ENCODE data around the gene CAPN9. TPM values are rescaled to one million over a fixed set of nuclear protein-coding genes. Genes with fewer than 3 reads are reported as not detected.
"Not testable (repeated sequence)": the region's sequence is repeated elsewhere in the genome, so short reads cannot be mapped to it uniquely, and the experiment has no call there.

The CAPN9 gene
- total RNA-seq (2.7 TPM), polyA plus RNA-seq (0.49 TPM)

DNA sequence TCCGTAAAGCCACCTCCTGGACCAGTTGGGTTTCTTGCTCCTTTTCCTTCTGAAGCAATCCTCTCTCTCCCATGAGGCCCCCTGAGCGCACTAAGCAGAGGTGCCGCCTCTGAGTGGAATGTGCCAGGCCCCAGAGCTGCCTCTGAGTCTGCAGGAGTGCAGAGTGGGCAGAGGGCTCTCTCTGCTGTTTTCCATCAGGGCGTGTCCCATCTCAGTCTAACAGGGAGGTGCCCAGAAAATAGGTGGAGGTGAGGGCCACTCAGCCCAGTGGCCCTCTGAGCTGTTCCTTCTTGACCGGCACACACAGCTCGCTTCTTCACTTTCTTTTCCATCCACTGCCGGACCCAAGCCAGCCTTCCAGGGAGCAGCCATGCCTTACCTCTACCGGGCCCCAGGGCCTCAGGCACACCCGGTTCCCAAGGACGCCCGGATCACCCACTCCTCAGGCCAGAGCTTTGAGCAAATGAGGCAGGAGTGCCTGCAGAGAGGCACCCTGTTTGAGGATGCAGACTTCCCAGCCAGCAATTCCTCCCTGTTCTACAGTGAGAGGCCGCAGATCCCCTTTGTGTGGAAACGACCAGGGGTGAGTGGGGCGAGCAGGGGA, at the start of gene CAPN9:
Gene CAPN9, plus strand, starts transcription at position 262 of the 604 bp plus-strand sequence. Its CDS starts 109 bp downstream, at position 371.
- DNase-seq (ENCODE audit: extremely low spot score): no peak
- Histone ChIP-seq H3K4me1 (ENCODE audit: insufficient read depth) (no peaks in the 10 kb centered on the region), H3K36me3 (ENCODE audit: insufficient read depth) (no peaks in the 10 kb centered on the region), H3K27ac (ENCODE audit: low read depth) (no peak within 1 kb of the TSS), H3K4me3 (ENCODE audit: low read depth, low read length) (no peak within 1 kb of the TSS)
- 73% methylated on average over 14 of the region's 14 CpGs for WGBS

- WGBS: 92% methylated on average over 14 of the region's 14 CpGs
- Histone ChIP-seq H3K4me3 (ENCODE audit: low read depth, low read length) (no peak overlapping the region), H3K4me1 (ENCODE audit: insufficient read depth) (no peaks in the 10 kb centered on the region), H3K36me3 (ENCODE audit: insufficient read depth) (no peaks in the 10 kb centered on the region), H3K27ac (ENCODE audit: low read depth) (no peak overlapping the region)
- DNase-seq (ENCODE audit: extremely low spot score): no peak
These were observed 49.1 kb upstream of the CAPN9 start for GRCh38 chr1:230698130-230698529.

- H3K4me1 ChIP-seq (ENCODE audit: insufficient read depth); H3K4me3 ChIP-seq (ENCODE audit: low read depth, low read length); DNase-seq (ENCODE audit: extremely low spot score); H3K36me3 ChIP-seq (ENCODE audit: insufficient read depth); H3K27ac ChIP-seq (ENCODE audit: low read depth): not testable (repeated sequence)
These were observed 48.2 kb upstream of the CAPN9 start for GRCh38 chr1:230698964-230699363.

GRCh38 chr1:230699716-230700115, 47.5 kb upstream of the CAPN9 start:
- no peak overlapping the region for H3K27ac ChIP-seq (ENCODE audit: low read depth)
- 94% methylated on average over 1 of the region's 1 CpG for WGBS
- H3K36me3 ChIP-seq (ENCODE audit: insufficient read depth): no peaks in the 10 kb centered on the region
- no peaks in the 10 kb centered on the region for H3K4me1 ChIP-seq (ENCODE audit: insufficient read depth)
- no peak for DNase-seq (ENCODE audit: extremely low spot score)
- no peak overlapping the region for H3K4me3 ChIP-seq (ENCODE audit: low read depth, low read length)

GRCh38 chr1:230700132-230700531, 47.1 kb upstream of the CAPN9 start:
- H3K4me1 ChIP-seq (ENCODE audit: insufficient read depth): no peaks in the 10 kb centered on the region
- no peaks in the 10 kb centered on the region for H3K36me3 ChIP-seq (ENCODE audit: insufficient read depth)
- H3K4me3 ChIP-seq (ENCODE audit: low read depth, low read length): no peak overlapping the region
- WGBS: 86% methylated on average over 4 of the region's 4 CpGs
- DNase-seq (ENCODE audit: extremely low spot score): no peak
- no peak overlapping the region for H3K27ac ChIP-seq (ENCODE audit: low read depth)

GRCh38 chr1:230701434-230701833, 45.8 kb upstream of the CAPN9 start:
- no peak for DNase-seq (ENCODE audit: extremely low spot score)
- H3K27ac ChIP-seq (ENCODE audit: low read depth): no peak overlapping the region
- H3K4me3 ChIP-seq (ENCODE audit: low read depth, low read length): no peak overlapping the region
- no peaks in the 10 kb centered on the region for H3K36me3 ChIP-seq (ENCODE audit: insufficient read depth)
- 87% methylated on average over 17 of the region's 17 CpGs for WGBS
- no peaks in the 10 kb centered on the region for H3K4me1 ChIP-seq (ENCODE audit: insufficient read depth)

DNA sequence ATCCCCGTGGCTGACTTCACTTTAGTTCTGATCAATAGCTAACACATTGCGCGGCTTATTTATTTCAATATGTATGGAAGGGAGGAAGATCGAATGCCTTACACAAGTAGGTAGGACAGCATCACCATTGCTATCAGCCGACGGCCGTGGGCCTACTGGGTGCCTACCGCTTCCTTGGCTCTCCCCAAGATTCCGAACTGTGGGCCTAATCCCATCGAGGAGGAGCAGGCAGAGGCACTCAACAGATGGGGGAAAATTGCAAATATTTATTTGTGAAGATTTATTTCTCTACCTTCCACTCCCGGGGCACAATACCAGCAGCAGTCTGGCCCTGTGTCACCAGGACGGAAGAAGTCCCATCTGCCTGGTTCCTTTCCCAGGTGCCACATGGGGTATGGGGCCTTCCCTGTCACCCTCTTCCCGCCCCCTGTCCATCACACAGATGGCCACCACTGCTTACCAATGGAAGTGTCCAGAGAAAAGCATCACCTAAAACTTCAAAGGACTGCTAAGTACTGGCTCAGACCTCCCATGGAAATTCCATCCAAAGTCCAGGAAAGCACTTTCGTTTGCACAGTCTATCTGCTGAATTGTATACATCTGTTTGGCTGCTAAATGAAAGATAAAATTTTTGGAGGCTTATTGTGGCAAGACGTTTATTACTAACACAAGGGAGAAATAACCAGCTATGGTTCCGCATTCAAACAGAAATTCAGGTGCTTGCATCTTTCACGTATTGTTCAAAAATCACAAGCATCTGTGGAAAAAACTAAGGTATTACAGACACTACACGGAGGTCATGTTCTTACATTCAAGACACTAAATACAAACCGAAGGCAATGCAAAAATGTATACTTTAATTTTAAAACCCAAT, 45.1 kb upstream of the CAPN9 start:
- Histone ChIP-seq H3K36me3 (ENCODE audit: insufficient read depth) (no peaks in the 10 kb centered on the region), H3K4me3 (ENCODE audit: low read depth, low read length) (no peak overlapping the region), H3K27ac (ENCODE audit: low read depth) (no peak overlapping the region), H3K4me1 (ENCODE audit: insufficient read depth) (no peaks in the 10 kb centered on the region)
- 82% methylated on average over 19 of the region's 19 CpGs for WGBS
- DNase-seq (ENCODE audit: extremely low spot score): no peak

GRCh38 chr1:230702934-230703678, 44.1 kb upstream of the CAPN9 start:
- no peaks in the 10 kb centered on the region for H3K4me1 ChIP-seq (ENCODE audit: insufficient read depth)
- DNase-seq (ENCODE audit: extremely low spot score): no peak
- H3K36me3 ChIP-seq (ENCODE audit: insufficient read depth): no peaks in the 10 kb centered on the region
- 62% methylated on average over 14 of the region's 14 CpGs for WGBS
- H3K4me3 ChIP-seq (ENCODE audit: low read depth, low read length): no peak overlapping the region
- no peak overlapping the region for H3K27ac ChIP-seq (ENCODE audit: low read depth)

DNA sequence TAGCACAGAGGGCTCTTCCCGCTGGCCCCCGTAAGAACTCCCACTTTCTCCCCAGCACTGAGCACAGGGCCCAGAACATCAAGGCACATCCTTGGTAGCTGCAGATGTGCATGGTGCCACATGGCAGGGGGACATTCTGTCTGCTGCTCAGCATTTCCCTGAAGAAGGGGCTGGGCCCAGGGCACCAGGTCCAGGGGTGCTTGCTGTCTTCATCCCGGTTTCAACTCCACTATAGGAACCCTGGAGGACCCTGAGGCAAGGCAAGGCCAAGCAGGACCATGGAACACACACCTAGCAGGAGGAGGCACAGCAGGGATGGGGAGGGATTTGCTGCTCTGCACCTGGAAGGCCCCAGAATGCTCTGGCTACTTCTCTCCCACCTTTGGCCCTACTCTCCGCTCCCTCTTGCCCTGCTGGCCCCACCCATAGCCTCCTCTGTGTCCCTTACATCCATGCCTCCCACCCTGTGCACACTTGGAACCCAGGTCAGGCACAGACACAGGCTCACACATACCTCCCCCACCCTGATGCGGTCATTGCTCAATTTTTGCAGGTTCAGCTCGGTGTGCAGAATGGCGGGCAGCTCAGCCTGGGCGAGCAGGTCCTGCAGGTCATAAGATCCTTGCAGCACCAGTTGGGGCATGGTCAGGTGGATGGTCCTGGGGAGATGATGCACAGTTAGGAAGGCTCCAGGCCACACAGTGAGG, 43.4 kb upstream of the CAPN9 start:
- 93% methylated on average over 8 of the region's 8 CpGs for WGBS
- no peak for DNase-seq (ENCODE audit: extremely low spot score)
- Histone ChIP-seq H3K4me1 (ENCODE audit: insufficient read depth) (no peaks in the 10 kb centered on the region), H3K27ac (ENCODE audit: low read depth) (no peak overlapping the region), H3K4me3 (ENCODE audit: low read depth, low read length) (no peak overlapping the region), H3K36me3 (ENCODE audit: insufficient read depth) (no peaks in the 10 kb centered on the region)

GRCh38 chr1:230704830-230705229, 42.4 kb upstream of the CAPN9 start:
- H3K36me3 ChIP-seq (ENCODE audit: insufficient read depth): no peaks in the 10 kb centered on the region
- H3K4me3 ChIP-seq (ENCODE audit: low read depth, low read length): no peak overlapping the region
- WGBS: 93% methylated on average over 7 of the region's 7 CpGs
- H3K4me1 ChIP-seq (ENCODE audit: insufficient read depth): no peaks in the 10 kb centered on the region
- no peak overlapping the region for H3K27ac ChIP-seq (ENCODE audit: low read depth)
- DNase-seq (ENCODE audit: extremely low spot score): no peak

DNA sequence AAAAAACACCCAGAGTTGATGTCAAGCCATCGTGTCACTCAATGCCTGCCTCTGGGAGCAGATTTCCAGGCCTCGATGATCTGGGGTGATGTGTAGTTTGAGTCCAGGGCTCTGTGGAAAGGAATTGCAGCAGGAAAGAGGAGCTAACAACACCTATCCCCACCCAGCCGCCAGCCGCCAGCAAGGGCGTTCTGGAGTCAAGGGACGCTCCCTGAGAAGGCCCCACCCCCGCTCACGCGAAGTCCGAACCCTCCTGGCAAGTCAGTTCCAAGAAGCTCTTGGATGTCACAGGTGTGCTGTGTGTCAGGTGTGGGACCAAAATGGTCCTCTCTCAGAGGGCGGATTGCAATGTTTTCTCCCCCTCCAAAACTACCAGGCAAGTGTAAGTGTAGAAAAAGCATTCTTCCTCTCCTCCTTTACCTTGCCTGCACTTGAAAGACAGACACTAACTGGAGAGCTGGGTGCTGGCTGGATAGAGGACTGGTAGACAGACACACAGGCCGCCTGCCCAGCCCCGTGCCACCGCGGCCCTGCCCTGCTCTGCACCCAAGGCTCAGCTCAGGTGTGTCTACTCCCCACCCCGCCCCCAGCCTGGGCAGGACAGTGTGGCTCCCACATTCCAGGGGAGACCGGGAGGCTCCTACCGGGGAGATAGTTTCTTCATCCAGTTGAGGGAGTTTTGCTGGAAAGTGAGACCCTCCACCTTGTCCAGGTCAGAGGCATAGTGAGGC, 41.7 kb upstream of the CAPN9 start:
- 88% methylated on average over 18 of the region's 18 CpGs for WGBS
- Histone ChIP-seq H3K36me3 (ENCODE audit: insufficient read depth) (no peaks in the 10 kb centered on the region), H3K4me1 (ENCODE audit: insufficient read depth) (no peaks in the 10 kb centered on the region), H3K4me3 (ENCODE audit: low read depth, low read length) (no peak overlapping the region), H3K27ac (ENCODE audit: low read depth) (no peak overlapping the region)
- DNase-seq (ENCODE audit: extremely low spot score): no peak

GRCh38 chr1:230706020-230706699, 41.0 kb upstream of the CAPN9 start:
- Histone ChIP-seq H3K4me3 (ENCODE audit: low read depth, low read length) (no peak overlapping the region), H3K36me3 (ENCODE audit: insufficient read depth) (no peaks in the 10 kb centered on the region), H3K27ac (ENCODE audit: low read depth) (no peak overlapping the region), H3K4me1 (ENCODE audit: insufficient read depth) (no peaks in the 10 kb centered on the region)
- no peak for DNase-seq (ENCODE audit: extremely low spot score)
- WGBS: 90% methylated on average over 9 of the region's 9 CpGs
